Epidermal melanocyte (primary cell): ENCODE data around the gene ZAP70.
"Not testable (repeated sequence)": the region's sequence is repeated elsewhere in the genome, so short reads cannot be mapped to it uniquely, and the experiment has no call there.

Experiments
- DNase-seq: peaks from one replicate; pipeline ENCODE4 v3.0.0; 2011; ENCODE audit warnings: low spot score; ENCODE audit not compliant: insufficient read length

The ZAP70 gene

GRCh38 chr2:97697252-97698235, 15.8 kb upstream of the ZAP70 start:
- DNase-seq = peak; percentile 84

GRCh38 chr2:97698530-97698929, 14.8 kb upstream of the ZAP70 start:
- no peak for DNase-seq

DNA sequence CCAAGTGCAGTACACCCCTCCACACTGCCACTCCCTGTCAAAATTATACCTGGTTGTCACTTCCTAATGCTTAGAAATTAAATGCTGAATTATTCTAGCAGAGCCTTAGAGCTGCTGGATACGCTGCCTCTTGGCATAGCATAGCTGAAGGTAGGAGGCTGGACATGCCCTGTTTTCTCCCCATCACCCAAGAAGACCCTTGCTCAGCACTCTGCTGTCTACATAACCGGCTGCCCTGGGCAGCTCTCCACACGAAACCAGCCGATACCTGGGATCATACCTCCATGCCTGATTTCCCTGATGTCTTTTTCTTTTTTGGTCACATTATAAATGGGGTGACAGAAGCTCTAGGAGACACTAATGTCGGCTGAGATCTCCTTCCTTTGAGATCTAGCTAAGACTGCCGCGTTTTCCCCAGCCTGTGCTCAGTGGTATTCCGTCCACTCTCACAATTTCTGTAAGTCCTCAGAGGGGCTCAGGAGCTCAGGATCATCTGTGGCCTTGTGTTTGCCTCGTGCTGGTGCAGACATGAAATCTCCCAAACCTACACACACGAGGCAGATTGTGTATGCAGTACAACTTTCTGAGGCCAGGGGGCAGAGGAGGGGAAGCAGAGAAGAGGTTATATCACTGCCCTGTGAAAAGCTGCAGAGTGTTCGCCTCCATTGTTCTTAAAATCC, 13.5 kb upstream of the ZAP70 start:
- DNase-seq = peak; percentile 41

DNA sequence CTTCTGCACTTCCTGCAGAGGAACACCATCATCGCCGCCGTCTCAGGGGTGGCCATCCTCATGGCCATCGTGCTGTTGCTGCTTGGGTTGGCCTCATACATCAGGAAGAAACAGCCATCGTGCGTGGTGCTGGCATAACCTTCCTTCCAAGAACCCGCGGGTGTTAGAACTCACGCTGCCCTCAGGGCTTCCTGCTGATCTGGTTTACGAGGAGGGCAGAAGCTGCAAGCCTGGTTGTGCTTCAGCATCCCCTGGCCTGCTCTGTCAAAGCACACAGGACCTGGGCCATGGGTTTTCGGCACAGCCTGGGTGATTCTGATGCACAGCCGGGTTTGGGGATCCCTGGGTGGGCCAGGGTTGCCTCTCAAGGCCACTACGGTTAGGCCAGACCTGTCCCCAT, 12.2 kb upstream of the ZAP70 start:
- DNase-seq = no peak

DNA sequence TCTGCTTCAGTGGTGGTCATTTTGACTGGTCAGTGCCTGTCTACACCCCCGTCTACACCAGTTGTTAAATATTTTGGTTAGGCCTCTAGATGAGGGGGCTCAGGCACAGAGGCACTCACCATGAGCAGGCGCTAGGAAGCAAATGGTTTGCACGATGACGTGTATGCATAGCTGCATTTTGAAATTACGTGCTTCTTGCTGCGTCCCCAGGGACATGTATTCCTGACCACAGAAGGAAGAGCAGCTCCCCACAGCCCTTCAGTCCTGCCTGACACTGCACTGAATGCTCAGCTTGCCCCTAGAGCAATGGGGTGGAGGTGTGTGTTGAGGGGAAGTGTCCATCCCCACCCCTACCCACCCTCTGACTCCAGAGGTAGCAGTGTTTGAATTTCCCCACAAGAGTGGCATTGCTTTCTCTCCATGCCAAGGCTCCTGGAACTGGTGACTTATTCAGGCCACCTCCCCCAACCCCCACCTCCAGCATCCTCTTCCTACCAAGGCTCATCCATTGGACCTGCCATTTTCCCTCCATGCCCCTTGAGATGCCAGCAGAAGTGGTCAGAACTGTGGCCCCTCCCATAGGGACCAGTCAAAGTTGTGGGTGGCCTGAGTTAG, 11.4 kb upstream of the ZAP70 start:
- DNase-seq = no peak

DNA sequence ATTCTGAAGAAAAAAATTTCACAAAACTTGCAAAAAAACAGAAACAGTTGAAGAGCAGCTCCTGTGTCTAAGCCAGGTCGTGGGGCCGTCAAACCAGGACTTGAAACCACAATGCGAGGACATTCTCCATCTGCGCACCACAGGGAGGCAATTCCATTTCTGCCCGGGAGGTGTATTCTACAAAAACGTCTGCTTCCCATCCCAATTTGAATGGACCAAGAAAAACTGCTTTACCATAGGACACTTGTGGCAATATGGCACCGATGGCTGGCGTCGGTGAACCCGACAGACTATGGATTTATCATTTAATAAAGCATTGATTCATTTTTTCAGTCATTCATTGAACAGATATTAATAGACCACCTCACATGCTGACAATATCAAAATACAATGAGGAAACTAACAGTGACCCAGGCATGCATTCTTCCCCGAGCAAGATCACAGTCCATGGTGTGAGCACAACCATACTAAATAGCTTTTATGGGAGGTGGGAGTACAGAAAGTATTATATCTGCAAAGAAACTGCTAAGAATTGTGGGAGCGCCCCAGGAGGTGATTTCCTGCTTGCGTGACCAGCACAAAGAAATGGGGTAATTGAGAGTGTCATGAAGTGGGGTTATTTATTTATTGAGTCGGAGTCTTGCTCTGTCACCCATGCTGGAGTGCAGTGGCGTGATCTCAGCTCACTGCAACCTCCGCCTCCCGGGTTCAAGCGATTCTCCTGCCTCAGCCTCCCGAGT, 10.5 kb upstream of the ZAP70 start:
- DNase-seq = no peak

GRCh38 chr2:97703741-97704140, 9.6 kb upstream of the ZAP70 start:
- DNase-seq = no peak

GRCh38 chr2:97704989-97705388, 8.4 kb upstream of the ZAP70 start:
- no peak for DNase-seq

DNA sequence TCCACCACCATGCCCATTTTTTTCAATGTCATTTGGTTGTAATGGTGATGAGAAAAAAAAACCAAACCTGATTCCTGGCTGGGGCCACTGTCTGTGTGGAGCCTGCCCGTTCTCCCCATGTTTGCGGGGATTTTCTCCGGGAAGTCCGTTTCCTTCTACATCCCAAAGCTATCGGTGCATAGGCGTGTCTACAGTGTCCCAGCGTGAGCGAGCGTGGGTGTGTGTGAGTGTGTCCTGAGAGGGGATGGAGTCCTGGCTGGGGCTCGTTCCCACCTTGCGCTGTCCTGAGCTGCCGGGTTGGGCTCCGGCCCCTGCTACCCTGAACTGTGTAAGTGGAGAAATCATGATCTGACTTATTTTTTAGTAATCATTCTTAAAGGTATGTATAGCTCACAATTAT, 7.3 kb upstream of the ZAP70 start:
- DNase-seq = no peak

DNA sequence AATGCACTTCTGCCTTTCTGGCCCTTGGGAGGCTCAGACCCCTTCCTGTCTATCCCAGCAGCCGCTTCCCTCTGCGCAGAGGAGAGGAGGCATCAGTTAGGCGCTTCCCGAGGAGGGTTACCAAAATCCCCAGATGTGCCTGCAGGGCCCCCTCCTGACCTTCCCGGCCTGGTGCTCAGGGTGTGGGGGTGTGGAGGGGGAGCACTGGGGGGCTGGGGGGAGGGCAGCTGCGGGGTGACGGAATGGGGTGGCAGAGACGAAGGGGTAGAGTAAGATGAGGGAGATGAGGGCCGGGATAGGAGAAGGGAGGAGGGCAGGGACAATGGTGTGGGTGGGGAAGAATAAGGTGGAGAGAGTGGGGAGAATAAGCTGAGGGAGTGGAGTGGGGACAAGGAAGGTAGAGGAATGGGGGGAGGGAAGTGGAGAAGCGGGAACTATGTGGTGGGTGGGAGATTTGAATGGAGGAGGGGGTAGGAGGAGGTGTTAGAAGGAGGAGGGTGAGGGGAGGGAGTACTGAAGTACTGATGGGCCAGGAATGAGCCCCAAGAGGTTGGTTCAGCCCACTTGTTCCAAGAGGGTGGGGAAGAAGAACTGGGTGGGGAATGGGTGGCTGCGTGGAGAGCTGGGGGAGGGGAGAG, 6.5 kb upstream of the ZAP70 start:
- DNase-seq = no peak

GRCh38 chr2:97707362-97708047, 5.9 kb upstream of the ZAP70 start:
- no peak for DNase-seq

DNA sequence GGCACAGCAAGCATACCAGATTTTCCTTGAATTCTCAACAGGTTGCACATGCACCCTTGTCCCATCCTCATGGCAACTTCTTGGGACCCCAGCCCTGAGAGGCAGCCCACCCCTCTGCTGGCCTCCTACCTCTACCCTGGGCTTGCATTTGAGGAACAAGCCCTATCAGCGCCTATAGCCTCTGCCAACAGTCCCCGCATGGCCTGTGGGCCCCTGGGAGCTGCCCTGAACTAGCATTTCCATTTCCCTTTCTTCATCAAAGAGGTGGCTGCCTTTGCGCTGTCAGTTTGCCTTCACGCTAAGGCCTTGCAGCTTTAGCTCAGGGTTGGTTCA, 5.4 kb upstream of the ZAP70 start:
- DNase-seq = no peak

- no peak for DNase-seq
These were observed 4.8 kb upstream of the ZAP70 start for GRCh38 chr2:97708608-97709007.

DNA sequence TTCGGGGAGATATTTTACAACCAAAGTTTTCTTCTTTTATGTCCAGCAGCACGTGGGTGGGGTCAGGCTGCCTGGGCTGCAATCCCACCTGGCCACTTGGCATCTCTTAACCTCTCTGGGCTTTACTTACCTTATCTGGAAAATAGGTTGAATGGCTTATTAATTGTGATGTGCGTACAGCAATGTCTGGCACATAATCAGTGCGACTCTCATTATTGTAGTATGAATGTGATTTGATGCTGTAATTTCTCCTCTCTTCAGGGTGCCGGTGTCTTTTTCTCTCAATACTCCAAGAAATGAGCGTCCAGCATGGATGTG, 2.0 kb upstream of the ZAP70 start:
- DNase-seq = no peak

DNA sequence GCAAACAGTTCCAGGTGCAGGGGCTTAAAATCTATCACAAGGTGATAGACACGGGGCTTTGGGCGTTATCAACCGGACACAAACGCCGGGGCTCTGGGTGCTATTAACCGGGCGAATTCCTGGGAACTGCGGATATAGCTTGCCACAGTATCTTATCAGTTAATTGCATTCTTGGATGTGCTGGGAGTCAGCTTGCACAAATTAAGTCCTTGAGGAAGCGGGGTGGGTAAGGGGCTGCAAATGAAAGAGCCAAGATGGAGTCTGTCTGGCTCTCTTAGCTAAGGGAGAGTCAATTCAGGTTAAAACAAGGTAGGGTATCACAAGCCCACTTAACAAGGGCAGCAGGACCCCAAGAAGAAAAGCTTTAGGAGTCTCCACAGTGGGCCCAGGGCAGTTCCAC, 1.2 kb upstream of the ZAP70 start:
- DNase-seq = not testable (repeated sequence)

DNA sequence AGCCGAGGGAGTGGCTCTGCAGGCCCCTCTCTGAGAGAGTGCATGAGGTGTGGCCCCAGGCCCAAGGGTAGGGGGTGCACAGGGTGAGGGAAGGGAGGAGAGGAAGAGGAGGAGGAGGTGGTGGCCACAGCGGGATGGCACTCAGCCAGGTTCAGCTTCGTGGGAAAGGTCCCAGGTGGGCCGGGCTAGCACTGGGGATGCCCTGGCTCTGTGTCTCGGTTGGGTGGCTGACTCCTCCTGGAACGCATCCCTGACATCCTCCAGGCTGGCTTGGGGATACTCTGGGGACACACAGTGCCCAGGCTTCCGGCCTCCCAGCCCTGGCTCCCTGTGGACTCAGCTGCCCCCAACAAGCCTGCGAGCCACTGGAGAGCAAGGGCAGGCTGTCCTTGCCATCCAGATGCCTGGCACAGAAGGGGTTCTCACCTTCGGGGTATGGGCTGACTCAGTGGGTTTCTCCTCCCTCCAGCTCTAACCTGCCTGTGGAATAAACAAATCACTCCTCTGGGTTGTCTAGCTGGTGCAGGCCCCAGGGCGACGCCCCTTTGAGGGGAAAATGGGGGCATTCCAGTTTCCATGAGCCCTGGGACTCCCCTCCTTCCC, 582 bp upstream of the ZAP70 start:
- no peak for DNase-seq

- DNase-seq = no peak
These were observed 941 bp downstream of the ZAP70 start for GRCh38 chr2:97714084-97714949.

DNA sequence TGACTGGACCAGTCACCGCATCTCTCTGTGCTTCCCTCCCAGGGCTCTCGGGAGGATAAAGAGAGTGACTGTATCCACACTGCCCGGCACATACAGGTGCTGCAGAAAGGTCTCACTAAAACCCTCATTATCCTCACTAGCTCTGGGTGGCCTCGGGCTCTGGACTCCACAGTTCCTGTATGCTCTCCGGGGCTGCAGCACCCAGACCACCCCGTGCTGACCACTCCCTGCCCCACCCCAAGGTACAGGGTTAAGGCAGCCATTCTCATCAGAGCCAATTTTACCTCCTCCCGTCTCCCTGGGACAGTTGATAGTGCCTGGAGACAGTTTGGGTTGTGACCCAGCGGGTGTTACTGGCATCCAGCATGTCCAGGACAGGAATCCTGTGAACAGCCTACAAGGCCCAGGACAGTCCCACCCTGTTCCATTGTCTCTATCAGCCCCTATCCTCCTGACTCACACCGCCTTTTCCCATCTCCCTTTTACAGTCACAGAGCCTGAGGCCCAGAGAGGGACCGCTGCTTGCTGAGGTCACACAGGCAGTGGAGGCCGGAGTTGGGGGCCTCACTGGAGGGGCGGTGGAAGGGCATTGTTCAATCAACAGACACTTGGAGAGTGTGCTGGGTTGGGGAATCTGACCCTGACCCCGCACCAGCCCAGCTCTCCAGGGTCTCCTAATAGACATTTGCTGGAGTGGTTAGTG, 1.7 kb downstream of the ZAP70 start:
- no peak for DNase-seq
